GM12892 (cell line): Measurements from ENCODE around the gene BRAT1.

ENCODE experiments used
- POLR2A ChIP-seq: IDR thresholded peaks from 2 replicates; pipeline ENCODE4 v1.6.1; 2011; ENCODE audit warnings: low read depth, low read length, control low read depth
- POLR2AphosphoS5 ChIP-seq: IDR thresholded peaks from 2 replicates; pipeline ENCODE4 v1.6.1; 2011; ENCODE audit warnings: low read depth, low read length, control low read depth

DNA sequence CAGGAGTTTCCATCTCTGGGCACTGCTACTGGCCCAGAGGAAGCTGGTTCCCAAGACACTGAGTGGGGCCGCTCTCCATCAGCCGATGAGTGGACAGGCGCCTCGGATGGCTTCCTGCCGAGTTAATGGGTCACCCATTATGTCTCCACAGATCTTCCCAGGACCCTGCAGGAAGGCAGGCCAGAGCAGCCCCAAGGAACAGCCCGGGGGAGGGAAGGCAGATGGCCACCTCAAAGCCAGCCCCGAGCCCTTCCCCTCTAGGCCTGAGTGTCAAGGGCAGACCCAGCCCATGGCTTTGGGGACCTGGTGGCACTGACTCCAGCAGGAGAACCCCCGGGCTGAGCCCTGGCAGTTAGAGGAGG, 39.1 kb downstream of the BRAT1 start:
- no peak for TF ChIP-seq POLR2AphosphoS5
- TF ChIP-seq POLR2A = no peak
